HG02981 (cell line): ENCODE results near the gene BMX.

Source experiments
- ATAC-seq: cut with Tn5 transposase; IDR thresholded peaks from one replicate; pipeline ENCODE4 v1.9.1; 2021; ENCODE audit warnings: mild to moderate bottlenecking, moderate library complexity; ENCODE audit not compliant: unreplicated experiment

BMX gene

DNA sequence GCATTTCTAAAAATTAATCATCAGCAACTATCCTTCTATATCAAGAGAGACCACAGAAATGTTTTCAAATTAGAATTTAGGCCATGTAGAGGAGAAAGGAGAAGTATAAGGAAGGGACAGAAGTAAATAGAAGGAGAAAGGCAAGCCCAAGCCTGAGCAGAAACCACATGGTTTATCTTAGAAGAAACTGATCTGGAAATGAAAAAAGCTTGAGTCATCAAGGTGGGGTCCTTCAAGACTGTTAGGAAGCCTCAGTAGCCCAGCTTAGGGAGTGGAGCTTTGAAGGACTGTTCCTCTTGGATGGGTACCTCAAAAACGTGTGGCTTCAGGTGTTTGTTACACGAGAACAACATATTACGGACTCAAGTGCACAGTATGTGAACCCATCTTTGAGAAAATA, 4.5 kb downstream of the BMX start:
- ATAC-seq: no peak

DNA sequence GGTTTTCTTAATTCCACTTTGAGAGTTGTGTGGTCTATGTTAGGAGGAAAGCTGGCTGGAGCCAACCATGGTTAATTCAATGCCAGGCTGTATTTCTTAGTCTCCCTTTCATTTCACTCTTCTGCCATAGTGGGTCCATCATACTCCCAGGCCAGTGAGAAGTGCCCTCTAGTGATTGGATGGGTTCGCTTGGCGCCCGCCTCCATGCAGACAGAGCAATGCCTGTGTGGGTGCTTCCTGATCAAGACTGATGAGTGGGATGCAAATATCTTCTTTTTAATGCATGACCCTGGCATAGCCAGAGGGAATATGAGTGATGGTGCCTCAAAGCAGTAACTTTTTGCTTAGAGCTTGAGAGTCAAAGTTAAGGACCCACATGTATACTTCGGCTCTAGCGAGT, 6.4 kb downstream of the BMX start:
- ATAC-seq: no peak

DNA sequence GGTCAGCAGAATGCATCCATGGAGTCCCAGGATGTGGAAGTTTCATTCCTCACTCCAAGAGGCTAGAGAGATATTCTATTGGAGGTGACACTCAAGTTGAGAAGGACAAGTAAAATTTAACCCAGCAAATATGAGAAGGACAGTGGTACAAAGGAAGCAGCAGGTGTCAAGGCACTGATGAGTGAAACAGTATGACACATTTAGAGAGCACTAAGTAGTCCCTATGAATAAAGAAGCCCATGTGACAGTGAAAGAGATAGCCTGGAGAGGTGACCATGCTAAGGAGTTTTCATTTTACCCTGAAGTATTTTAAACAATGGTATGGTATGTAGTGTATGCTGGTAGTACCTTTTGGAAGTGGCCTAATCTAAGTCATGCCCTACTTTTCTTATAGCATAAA, 9.2 kb downstream of the BMX start:
- no peak for ATAC-seq

DNA sequence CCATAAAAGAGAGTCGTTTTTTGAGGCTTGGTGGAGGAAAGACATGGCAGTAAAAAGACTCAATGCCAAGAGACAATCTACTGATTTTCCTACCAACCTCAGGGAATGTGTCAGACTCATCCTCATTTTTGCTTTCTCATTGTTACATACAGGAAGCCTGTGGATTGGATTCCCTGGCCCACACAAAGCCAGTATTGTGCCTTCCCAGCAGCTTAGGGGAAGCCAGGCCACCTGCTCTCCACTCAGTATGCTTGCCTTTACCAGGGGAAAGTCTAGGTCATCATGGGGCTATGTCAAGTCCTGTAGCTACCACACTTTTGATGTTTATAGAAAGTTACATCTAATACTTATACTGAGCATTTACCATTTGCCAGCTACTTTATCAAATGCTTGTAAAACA, 11.0 kb downstream of the BMX start:
- ATAC-seq: no peak

DNA sequence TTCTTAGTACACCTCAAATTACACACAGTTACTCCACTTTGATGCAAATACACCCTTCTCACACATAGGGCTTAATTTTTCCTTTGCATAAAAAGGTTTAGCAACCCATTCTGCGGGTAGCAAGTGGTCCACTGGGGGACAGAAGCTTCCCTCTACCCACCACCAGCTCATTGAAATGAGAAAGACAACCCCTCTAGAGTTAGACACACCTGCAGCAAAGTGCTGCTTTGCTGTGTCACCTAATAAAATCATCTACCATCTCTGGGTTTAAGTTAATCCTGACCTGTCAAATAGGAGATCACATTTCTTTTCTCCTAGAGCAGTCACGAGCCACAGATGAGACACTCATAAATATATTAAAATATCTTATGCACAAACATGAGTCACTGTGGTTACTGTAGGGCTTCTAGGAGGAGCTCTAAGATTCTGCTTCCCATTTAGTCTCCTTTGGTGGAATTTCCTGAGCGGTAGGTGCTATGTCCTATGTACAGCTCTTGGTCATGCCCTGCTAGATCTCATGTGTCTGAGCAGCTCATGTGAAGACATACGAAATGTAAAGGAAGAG, 11.9 kb downstream of the BMX start:
- ATAC-seq: no peak

DNA sequence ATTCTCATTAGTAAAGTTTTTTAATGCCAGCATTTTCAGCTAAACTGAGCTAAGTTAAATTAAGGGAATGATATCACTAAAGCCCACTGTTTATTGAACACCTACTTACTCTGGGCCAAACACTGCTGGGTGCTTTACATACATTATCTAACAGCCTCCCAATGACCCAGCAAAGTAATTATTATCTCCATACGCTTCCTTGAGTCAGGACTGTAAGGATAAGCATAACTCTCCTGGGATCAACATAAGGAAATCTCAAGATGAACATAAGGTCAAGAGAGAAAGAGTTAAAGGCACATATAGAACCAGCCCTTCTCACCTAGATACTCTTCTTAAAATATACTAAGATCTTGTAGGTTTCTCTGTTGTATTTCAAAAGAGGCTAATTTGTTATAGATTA, 13.7 kb downstream of the BMX start:
- ATAC-seq: no peak

DNA sequence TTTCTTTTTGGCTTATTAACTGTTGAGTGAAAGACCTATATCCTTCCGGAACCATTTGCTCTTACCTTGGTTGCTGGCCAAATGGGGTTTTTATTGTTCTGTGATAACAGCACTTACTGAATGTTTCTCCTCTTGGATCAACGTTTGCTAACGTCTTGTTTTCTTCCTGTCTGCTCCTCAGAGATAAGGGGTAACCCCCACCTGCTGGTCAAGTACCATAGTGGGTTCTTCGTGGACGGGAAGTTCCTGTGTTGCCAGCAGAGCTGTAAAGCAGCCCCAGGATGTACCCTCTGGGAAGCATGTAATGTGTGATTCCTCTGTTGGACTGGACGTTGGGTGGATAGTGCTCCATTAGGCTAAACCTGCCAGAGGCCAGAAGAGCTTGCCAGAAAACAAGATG, 15.3 kb downstream of the BMX start:
- no peak for ATAC-seq

DNA sequence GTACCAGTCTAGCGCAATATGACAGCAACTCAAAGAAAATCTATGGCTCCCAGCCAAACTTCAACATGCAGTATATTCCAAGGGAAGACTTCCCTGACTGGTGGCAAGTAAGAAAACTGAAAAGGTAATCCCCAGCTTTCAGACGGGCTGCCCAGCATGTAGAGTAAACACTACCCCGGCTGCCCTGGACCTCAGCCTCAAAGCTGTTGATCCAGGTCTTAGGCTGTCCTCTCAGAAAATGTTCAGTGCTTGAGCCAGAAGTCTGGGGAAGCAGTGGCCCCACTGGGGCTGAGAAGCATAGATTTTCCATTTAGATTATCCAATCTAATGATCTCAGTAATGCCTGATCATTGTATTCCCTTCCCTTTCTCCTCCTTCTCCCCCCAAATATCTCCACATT, 21.9 kb downstream of the BMX start:
- no peak for ATAC-seq

DNA sequence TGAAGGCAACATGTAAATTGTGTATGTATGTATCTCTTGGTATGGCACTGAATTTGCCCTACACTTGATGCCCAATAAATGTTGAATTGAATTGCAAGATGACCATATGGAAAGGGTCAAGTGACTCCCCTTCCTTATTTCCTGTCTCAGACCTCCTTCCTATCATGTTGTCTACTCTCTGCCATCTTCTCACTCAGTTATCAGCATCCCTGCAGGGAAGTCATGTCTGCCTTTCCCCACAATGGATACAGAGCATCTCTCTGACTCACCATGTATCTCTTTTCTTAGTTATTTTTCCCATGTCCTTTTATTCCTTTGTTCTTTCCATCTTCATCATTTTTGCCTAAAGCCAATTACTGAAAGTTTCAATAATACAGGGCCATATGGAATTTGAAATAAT, 22.5 kb downstream of the BMX start:
- ATAC-seq: no peak

DNA sequence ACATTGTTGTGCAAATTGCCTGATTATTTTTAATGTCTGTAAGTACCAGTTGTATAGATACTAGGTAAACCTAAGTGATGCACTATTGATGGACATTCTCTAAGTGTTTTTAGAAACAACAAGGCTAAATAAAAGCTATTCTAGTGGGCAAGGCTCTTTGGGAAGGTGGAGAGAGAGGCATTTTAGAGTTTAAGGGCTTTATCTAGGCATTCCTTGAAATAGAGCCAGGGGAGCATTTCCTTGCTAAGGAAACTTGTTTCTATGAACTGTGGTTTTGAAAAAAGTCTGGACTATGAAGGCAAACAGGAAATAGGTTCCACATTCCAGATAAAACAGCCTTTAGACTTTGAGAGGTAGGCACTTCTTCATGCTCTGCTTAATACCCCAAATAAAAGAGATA, 23.8 kb downstream of the BMX start:
- no peak for ATAC-seq

DNA sequence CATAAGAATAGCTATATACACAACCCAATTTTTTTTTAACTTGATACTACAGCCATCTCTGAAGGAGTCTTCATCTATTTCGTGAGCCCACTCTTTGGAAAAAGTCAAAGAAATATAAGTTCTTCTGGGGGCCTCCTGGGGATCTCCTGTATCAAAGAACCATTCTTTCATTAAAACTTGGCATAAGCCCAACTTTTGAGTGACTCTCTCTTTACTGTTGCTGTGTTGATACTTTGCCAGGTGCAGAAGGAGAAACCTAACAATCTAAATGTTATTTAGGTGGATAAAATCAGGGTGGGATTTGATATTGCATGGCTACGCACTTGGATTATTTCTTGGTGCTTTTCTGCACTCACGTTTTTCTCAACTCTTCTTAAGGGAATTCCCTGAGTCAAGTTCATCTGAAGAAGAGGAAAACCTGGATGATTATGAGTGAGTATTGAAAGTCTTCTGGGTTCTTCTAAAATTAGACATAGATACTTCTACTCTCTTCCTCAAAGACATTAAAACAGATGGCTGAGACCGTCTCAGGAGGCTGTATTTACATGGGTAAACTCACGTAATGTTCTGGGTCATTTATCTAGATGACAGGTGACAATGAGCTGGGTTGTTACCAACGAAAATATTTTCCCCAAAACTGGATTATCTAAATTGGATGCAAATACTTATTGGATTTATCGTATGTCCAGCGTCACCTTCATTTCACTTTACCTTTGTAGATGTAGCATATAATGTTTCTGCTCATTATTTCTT, 25.2 kb downstream of the BMX start:
- ATAC-seq: no peak

DNA sequence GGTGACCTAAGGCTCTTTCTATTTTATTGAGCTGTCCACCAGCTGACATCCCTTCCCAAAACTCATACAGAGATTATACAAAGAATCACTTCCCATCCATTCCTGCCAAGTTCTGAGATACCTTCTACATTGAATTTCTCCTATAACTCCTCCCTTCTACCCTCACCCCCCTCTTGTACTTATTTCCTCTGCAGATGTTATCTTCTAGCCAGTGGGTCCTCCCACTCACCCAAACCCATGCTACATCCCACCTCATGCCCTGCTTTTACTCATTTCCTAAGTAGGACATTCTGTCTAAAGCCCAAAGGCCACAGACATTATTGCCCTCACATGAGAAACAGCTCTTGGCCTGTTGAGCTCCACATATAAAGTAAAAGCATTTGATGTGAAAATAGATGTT, 28.6 kb downstream of the BMX start:
- ATAC-seq: no peak

DNA sequence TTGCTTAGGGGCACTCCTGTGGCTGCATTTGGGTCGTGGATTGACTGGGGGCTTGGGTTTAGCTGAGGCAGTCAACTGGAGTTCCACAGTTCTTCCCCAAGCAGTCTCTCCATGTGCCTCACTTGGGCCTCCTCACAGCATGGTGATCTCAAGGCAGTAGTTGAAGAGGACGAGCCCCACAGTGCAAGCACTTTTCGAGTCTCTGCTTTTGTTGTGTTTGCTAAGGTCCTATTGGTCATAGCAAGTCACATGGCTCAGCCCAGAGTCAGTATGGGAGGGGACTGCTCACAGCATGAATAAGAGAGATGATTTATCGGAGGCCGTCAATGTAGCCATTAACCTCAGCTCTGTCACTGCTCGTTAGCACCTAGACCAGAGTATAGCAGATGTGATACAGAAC, 29.7 kb downstream of the BMX start:
- ATAC-seq: no peak

DNA sequence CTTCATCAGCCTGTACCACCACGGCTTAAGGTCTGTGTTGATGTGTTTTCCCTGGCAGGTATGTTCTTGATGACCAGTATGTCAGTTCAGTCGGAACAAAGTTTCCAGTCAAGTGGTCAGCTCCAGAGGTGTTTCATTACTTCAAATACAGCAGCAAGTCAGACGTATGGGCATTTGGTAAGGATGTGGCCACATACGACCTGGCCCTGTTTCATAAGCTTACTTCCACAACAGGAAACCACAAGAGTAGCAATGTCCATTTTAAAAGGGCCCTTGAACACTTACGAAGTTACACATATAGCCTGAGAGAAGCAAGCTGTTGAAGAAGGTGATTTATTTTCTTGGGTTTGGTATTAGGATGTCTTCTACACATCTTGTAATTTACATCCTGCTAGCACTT, 46.1 kb downstream of the BMX start:
- no peak for ATAC-seq

DNA sequence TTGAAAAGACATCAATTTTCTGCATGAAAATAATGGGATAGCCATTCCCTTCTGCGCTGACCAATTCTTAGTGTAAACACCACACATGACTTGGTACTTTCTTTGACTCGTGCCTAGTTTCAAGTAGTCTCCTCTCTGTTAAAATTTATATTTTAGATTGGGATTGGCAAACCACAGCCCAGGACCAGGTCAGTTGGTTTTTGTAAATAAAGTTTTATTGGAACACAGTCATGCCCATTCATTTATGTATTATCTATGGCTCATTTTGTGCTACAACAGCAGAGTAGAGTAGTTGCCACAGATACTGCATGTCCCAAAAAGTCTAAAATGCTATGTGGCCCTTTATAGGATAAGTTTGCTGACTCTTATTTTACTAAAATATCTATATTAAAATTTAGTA, 46.7 kb downstream of the BMX start:
- no peak for ATAC-seq

DNA sequence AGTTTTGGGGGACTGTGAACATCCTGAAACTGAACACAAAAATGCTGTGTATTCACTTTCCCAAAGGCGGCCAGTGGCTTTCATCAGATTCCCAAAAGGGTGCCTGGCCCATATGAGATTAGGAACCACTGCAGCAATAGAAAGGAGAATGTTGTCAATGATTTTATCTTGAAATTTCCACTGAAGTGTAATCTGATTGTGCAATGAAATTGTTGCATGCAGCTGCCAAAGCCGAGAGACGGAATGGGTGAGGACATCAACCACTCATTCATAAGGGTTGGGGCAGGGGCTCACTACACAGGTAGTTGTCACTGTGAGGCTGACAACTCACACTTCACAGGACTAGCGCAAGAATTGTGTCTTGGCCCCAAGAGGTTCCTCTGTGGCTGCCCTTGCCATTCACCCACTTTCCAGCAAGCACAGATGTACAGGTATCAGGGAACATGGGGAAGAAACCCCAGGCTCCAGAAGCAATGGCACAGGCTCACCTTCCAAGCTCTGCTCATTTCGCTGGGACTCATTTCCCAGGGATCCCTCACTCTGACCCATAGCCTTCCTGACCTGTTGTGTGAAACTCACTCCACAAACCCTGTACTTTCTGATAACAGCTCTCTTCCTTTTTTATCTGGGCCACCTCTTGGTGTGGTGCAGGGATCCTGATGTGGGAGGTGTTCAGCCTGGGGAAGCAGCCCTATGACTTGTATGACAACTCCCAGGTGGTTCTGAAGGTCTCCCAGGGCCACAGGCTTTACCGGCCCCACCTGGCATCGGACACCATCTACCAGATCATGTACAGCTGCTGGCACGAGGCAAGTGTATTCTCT, 48.8 kb downstream of the BMX start:
- no peak for ATAC-seq

DNA sequence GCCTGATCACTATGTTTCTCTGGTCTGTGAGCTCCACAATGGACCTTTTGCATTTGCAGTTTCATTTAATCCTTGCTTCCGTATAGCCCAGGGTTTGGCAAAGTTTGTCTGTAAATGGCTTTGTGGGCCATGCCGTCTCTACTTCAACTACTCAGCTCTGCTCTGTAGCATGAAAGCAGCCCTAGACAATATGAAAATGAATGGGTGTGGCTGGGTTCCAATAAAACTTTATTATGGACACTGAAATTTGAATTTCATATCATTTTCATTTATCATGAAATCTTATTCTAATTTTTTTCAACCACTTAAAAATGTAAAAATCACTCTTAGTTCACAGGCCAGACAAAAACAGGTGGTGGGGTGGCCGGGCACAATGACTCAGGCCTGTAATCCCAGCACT, 58.6 kb downstream of the BMX start:
- ATAC-seq: no peak

DNA sequence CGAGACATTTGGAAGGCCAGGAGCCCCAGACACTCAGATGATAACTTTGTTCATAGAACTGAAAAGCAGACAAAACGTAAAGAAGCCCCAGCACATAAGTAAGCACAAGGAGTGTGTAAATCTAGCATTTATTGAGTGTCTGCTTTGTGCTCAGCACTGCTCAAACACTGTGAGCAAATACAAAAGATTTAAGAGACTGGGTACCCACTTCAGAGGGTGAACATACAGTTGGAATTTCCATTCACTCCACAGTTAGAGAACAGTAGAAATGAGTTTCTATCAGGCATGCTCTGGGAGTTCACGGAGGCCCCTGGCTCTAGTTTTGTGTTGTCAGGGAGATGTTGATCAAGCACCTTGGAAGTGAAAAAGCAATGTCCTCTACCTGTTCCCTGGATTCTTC, 60.3 kb downstream of the BMX start:
- no peak for ATAC-seq

DNA sequence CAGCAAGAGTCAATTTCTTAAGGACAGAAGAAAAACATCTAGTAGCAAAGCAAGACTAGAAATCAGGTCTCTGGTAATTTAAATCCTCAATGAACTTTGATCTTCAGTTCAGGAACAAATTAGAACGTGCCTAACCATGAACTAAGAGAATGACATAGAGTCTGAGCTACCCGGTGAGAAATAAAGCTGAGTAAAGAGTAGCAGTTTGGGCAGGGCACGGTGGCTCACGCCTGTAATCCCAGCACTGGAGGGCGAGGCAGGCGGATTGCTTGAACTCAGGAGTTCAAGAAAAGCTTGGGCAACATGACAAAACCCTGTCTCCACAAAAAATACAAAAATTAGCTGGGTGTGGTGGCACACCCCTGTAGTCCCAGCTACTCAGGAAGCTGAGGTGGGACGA, 62.4 kb downstream of the BMX start:
- no peak for ATAC-seq

DNA sequence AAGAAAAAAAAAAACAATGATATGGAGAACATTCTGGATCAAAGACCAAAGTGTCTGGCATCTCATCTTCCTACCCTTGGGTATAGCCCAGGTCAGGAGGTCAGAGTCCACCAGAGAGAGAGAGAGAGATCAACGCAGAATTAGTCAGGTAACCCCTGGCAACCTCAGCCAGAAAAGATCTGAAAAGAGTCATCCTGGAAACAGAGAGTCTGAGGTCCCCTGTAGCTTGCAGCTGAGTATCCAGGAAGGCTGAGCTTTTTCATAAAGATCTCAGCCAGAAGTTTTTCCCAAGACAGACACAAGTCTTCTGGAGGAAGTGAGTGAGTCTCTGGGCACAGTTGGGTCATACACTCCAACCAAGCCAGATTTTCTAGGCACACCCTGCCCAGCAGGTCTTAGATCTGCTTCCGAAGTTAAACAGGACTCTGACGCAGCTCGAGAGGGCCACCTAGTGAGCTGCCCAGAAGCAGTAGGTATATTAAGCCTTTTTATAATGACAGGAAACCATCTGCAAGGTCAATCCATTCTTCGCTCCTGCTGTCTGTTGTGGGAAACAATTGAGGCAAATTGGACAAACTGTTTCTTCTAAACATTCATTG, 64.5 kb downstream of the BMX start:
- ATAC-seq: peak; percentile 63

DNA sequence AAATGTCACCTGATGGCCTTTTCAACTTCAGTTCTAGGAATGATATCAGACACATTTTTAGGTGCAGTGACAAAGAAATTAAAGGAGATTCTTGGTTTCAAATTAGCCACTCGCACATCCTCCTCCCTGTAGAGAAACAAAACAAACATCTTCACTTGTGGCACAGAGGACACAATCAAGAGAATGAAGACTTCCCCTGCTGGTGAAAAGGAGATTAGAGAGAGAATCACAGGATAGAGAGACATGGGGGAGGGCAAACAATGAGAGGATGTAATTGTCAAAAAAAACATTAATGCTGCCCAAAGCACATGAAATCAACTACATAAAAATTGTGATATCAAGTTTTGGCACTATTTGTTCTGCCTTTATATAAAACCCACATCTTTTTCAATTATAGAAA, 65.6 kb downstream of the BMX start:
- no peak for ATAC-seq

DNA sequence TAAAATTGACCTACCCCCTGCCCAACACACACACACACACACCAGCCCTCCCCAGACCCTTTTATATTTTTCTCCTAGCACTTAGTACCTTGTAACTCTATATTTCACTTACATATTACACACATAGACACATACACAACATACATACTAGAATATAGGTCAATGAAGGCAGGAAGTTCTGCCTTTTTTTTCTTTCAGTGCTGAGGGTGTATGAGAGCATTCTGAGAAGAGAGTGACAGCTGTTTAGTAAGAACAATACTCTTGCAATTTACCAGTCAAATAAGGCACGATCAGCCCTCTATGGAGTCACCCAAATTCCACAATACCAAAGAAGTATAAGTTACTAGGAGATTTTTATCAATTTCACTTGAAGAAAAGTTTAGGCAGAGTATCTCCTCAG, 66.7 kb downstream of the BMX start:
- ATAC-seq: no peak
